Heart left ventricle (tissue), 16 donors: ENCODE data around the gene PRAMEF14. TPM values are rescaled to one million over a fixed set of nuclear protein-coding genes. Genes with fewer than 3 reads are reported as not detected.
"Not testable (repeated sequence)": the region's sequence is repeated elsewhere in the genome, so short reads cannot be mapped to it uniquely, and the experiment has no call there.

ENCODE experiments used
- ATAC-seq, 4 donors: fragments of 200-7000 bp; cut with Tn5 transposase; one replicate each; pipeline ENCODE4 v1.9.1; 2020 to 2022; ENCODE audit warnings: moderate library complexity in 4 of 4, mild to moderate bottlenecking in 3 of 4, moderate number of reproducible peaks in 1 of 4
- DNase-seq, 5 donors: peaks; one replicate each; pipeline ENCODE4 v3.0.0-alpha.2; 2020
- H3K27ac ChIP-seq, 12 donors: fragments of 200-600 bp; sonication (generic) in 4 of 12; one replicate each; pipeline versions ENCODE4 v1.5.0 to v1.8.0; 2016 to 2022; ENCODE audit warnings: mild to moderate bottlenecking in 2 of 12
- H3K27me3 ChIP-seq, 9 donors: fragments of 200-600 bp; sonication (generic) in 2 of 9; one replicate each; pipeline versions ENCODE4 v1.5.1 to v1.8.0; 2016 to 2022; ENCODE audit warnings: mild to moderate bottlenecking in 3 of 9
- H3K36me3 ChIP-seq, 9 donors: fragments of 200-600 bp; sonication (generic) in 2 of 9; one replicate each; pipeline versions ENCODE4 v1.5.0 to v1.8.0; 2018 to 2022; ENCODE audit warnings: mild to moderate bottlenecking in 2 of 9
- H3K4me1 ChIP-seq, 12 donors: fragments of 200-600 bp; sonication (generic) in 4 of 12; one replicate each; pipeline versions ENCODE4 v1.5.0 to v1.8.0; 2016 to 2022; ENCODE audit warnings: mild to moderate bottlenecking in 3 of 12
- H3K4me3 ChIP-seq, 12 donors: fragments of 200-600 bp; sonication (generic) in 4 of 12; one replicate each; pipeline versions ENCODE4 v1.5.0 to v1.8.0; 2017 to 2022; ENCODE audit warnings: mild to moderate bottlenecking in 9 of 12, moderate library complexity in 4 of 12
- H3K9me3 ChIP-seq, 12 donors: fragments of 200-600 bp; sonication (generic) in 4 of 12; one replicate each; pipeline versions ENCODE4 v1.5.0 to v1.8.0; 2016 to 2022; ENCODE audit warnings: mild to moderate bottlenecking in 1 of 12
- CTCF ChIP-seq, 12 donors: fragments of 200-600 bp; sonication (generic) in 4 of 12; IDR thresholded peaks; one replicate each; pipeline versions ENCODE4 v1.5.0 to v1.8.0; 2018 to 2022; ENCODE audit warnings: antibody characterized with exemption in 12 of 12, mild to moderate bottlenecking in 5 of 12
- WGBS, 4 donors: extraction: QIAGEN DNeasy Blood & Tissue Kit in 2 of 4; methylation state at CpG; one replicate each; pipeline versions ENCODE4 v1.1.5 to v1.1.7; 2013 to 2018; 5-methylcytosine and 5-hydroxymethylcytosine counted together
- intact Hi-C, 10 donors: fragments of 100-400 bp; cut with DNase I; formaldehyde crosslinking; loops; one replicate each; pipeline versions ENCODE4 v1.11.1 to v1.14.2; 2022
- polyA plus RNA-seq, 2 donors: library from polyadenylated mRNA; stranded (reverse); fragments of 200-250 nt; gene quantifications; one replicate each; pipeline ENCODE4 v1.2.3, GENCODE V29; 2013
- total RNA-seq, 9 donors: library from RNA; depleted of rRNA in 2 of 9; stranded (reverse); fragments of >200 nt in 2 of 9; fragmentation: NEBNext Ultra II Directional in 3 of 9; extraction: Animal tissue kit (Norgen Biotek cat#: 25700) in 3 of 9; gene quantifications; one replicate each; pipeline versions ENCODE4 v1.1.0 to v1.2.4, GENCODE V29; 2016 to 2023
- donor health status: ischemic (EF 13 %, LVEDD 7.1; RV severe dilation, severe dysfunction).
- donor health status: healthy with polysubstance abuse.
- donor health status: DM: no; HTN: yes; CAD: no.
- donor health status: DM: no; HTN: no; CAD: no.
- donor health status: ischemic (EF 25% LVEDD 6.9; RV normal size, moderate dysfunction).
- donor health status: ischemic (EF 25% LVEDD 5.7; RV mildly dilated, moderate dysfunction).
- donor health status: healthy.
- donor health status: DM: yes; HTN: yes; CAD: no.
- donor health status: ischemic (EF 35%, LVEDD 5.7; RV mildly dilated, moderate dysfunction).
- donor health status: nonischemic (EF 11% LVEDD 7.7; RV severe dilation, severe dysfunction).
- donor health status: DM: yes; HTN: yes; CAD: no.
- donor health status: PGD.
- donor health status: ischemic (EF 29% LVEDD 5.4; RV normal size, mild dysfunction).
- donor health status: nonischemic (EF 23%, LVEDD 6.1; RV moderate dilation, normal function).

PRAMEF14 gene
- total and polyA plus RNA-seq, 11 donors, result not detected

GRCh38 chr1:13356774-13357173, 9.8 kb upstream of the PRAMEF14 start:
- intact Hi-C loops, result loop anchor here in 1 of 10 donors (5.0 kb wide), 2 partner anchors 66 to 606 kb away; no protein-coding TSS in a partner anchor
- WGBS, 4 donors, result 2 to 3% (median 3%) methylated on average over 5 of the region's 5 CpGs
- H3K9me3 ChIP-seq, result peaks cover 0 to 17% (median 0%) of the 10 kb centered on the region in 12 donors
- not testable (repeated sequence) for H3K27ac ChIP-seq, H3K36me3 ChIP-seq, DNase-seq, H3K4me3 ChIP-seq, H3K4me1 ChIP-seq, H3K27me3 ChIP-seq, ATAC-seq
- TF ChIP-seq CTCF (IDR thresholded peaks at IDR 0.05), result peak; percentile 30 to 68 (median 50)

- intact Hi-C loops, result not testable (repeated sequence)
These were observed 7.5 kb upstream of the PRAMEF14 start for GRCh38 chr1:13354475-13354874.

GRCh38 chr1:13353476-13353875, 6.5 kb upstream of the PRAMEF14 start:
- intact Hi-C loops, ATAC-seq, H3K4me1 ChIP-seq, H3K36me3 ChIP-seq, DNase-seq, H3K27ac ChIP-seq, H3K4me3 ChIP-seq, H3K27me3 ChIP-seq: not testable (repeated sequence)
- peaks cover 0 to 17% (median 0%) of the 10 kb centered on the region in 12 donors for H3K9me3 ChIP-seq
- WGBS, 4 donors, result 87 to 92% (median 90%) methylated on average over 6 to 8 of the region's 8 CpGs

More at GRCh38 chr1:13354475-13354874, 7.5 kb upstream of the PRAMEF14 start:
- H3K27me3 ChIP-seq, ATAC-seq, DNase-seq, H3K27ac ChIP-seq, H3K36me3 ChIP-seq, H3K4me1 ChIP-seq, H3K4me3 ChIP-seq: not testable (repeated sequence)
- WGBS, 4 donors, result 0 to 19% (median 0%) methylated on average over 2 of the region's 9 CpGs; no CpG with 5 or more reads in 1 of the 4 donors
- H3K9me3 ChIP-seq, result peaks cover 0 to 17% (median 0%) of the 10 kb centered on the region in 12 donors

- ATAC-seq, H3K9me3 ChIP-seq, H3K4me1 ChIP-seq, H3K36me3 ChIP-seq, H3K27ac ChIP-seq, H3K4me3 ChIP-seq, H3K27me3 ChIP-seq, intact Hi-C loops, DNase-seq: not testable (repeated sequence)
- 77 to 85% (median 83%) methylated on average over 6 to 8 of the region's 8 CpGs for WGBS, 4 donors
These were observed 4.4 kb downstream of the PRAMEF14 start for GRCh38 chr1:13342496-13342895.

- H3K4me3 ChIP-seq, intact Hi-C loops, H3K36me3 ChIP-seq, DNase-seq, H3K9me3 ChIP-seq, H3K4me1 ChIP-seq, H3K27ac ChIP-seq, ATAC-seq, H3K27me3 ChIP-seq: not testable (repeated sequence)
- 53 to 77% (median 56%) methylated on average over 3 to 4 of the region's 4 CpGs for WGBS, 4 donors
These were observed 31.7 kb downstream of the PRAMEF14 start, which contains the start of gene PRAMEF15 for GRCh38 chr1:13315281-13315680. PRAMEF15 (plus strand) TSS chr1:13315581; CDS start chr1:13318408, 2,827 bp downstream.

GRCh38 chr1:13303239-13303638, 43.7 kb downstream of the PRAMEF14 start, which contains the start of gene PRAMEF33:
PRAMEF33 (plus strand) TSS chr1:13303539; CDS start chr1:13305955, 2,416 bp downstream.
- DNase-seq, H3K4me3 ChIP-seq, H3K9me3 ChIP-seq, H3K27me3 ChIP-seq, H3K27ac ChIP-seq, H3K4me1 ChIP-seq, H3K36me3 ChIP-seq, intact Hi-C loops, ATAC-seq: not testable (repeated sequence)
- no CpG with 5 or more reads among the region's 1 CpG for WGBS, 4 donors

DNA sequence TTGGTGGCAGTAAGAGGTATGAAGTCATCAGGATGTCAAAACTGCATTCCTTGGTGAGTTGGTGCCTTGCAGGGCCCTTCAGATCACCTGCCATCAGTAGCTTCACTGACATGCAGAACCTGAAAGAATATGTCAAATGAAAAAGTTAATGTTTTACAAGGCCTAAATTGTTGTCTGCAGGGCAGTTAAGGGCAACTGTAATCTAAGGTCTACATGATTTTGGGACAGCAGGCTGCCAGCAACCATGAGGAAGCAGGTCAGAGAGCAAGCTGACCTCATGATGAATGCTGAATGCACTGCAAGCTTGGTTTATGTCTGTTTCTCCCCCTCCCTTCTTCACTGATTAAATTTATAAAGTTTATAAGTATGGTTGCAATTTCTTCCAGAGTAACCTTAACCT, 44.7 kb downstream of the PRAMEF14 start:
- ATAC-seq, H3K36me3 ChIP-seq, intact Hi-C loops, DNase-seq, H3K9me3 ChIP-seq, H3K4me3 ChIP-seq, H3K27ac ChIP-seq, H3K4me1 ChIP-seq, H3K27me3 ChIP-seq: not testable (repeated sequence)

- H3K9me3 ChIP-seq, H3K4me3 ChIP-seq, intact Hi-C loops, H3K36me3 ChIP-seq, H3K4me1 ChIP-seq, ATAC-seq, H3K27me3 ChIP-seq, H3K27ac ChIP-seq, DNase-seq: not testable (repeated sequence)
- 90 to 100% (median 94%) methylated on average over 3 to 12 of the region's 27 CpGs for WGBS, 4 donors
These were observed 48.2 kb downstream of the PRAMEF14 start for GRCh38 chr1:13298699-13299098.

DNA sequence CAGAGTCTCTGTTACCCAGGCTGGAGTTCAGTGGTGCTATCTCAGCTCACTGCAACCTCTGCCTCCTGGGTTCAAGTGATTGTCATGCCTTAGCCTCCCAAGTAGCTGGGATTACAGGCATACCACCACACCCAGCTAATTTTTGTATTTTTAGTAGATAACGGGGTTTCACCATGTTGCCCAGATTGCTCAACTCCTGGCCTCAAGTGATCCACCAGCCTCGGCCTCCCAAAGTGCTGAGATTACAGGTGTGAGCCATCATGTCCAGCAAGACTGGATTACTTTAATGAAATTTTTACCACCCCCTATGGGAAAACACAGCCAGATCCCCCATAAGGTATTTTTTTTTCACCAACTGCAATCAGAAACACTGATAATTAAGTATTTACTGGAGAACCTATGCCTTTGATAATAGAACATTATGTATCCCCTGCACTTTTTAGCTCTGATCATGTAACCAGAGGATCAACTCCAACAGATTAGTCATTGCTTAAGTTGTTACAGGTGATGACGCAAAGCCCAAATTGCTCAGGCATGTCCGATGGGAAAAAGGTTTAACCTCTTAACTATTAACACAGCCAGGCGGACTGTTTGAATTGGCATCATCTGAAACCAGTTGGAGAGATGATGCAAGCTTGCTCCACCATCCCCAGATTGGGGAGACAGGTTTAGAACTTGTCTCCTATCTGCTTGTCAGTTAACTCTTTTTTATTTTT, 49.6 kb downstream of the PRAMEF14 start:
- H3K4me1 ChIP-seq, intact Hi-C loops, ATAC-seq, H3K27me3 ChIP-seq, DNase-seq, H3K9me3 ChIP-seq, H3K4me3 ChIP-seq, H3K36me3 ChIP-seq, H3K27ac ChIP-seq: not testable (repeated sequence)
- 76 to 85% (median 81%) methylated on average over 2 of the region's 5 CpGs for WGBS, 4 donors
